K562 (cell line): ENCODE measurements around the gene PHF21A. TPM values are rescaled to one million over a fixed set of nuclear protein-coding genes. Genes with fewer than 3 reads are reported as not detected.

ENCODE experiments used
- BRD9 ChIP-seq: fragments of 450-650 bp; IDR thresholded peaks from 2 replicates; pipeline ENCODE4 v1.6.1; 2018; ENCODE audit warnings: low read depth; ENCODE audit not compliant: partially characterized antibody
- ETV5 ChIP-seq: sonication (generic); formaldehyde crosslinking; IDR thresholded peaks from 2 replicates; pipeline ENCODE4 v1.4.0; 2020; ENCODE audit warnings: low read depth, mild to moderate bottlenecking, missing genetic modification reagents
- JUN ChIP-seq, 2 experiments: sonication (generic) in 1 of 2; formaldehyde crosslinking in 1 of 2; IDR thresholded peaks; 2 replicates each; pipeline versions ENCODE4 v1.6.1 to v1.8.0; 2012 to 2022; ENCODE audit warnings: borderline replicate concordance in 2 of 2, mild to moderate bottlenecking in 2 of 2, improper control_type of control experiment in 1 of 2, low read depth in 1 of 2, low read length in 1 of 2, missing genetic modification reagents in 1 of 2
- MEF2D ChIP-seq: conservative IDR thresholded peaks from 2 replicates; pipeline ENCODE4 v1.6.1; 2016; ENCODE audit warnings: low read depth, missing genetic modification characterization, missing compliant biosample characterization
- MTF1 ChIP-seq: fragments of 250-450 bp; sonication (Bioruptor Pico); IDR thresholded peaks from 2 replicates; pipeline ENCODE4 v1.9.0; 2021; ENCODE audit warnings: moderate library complexity, mild to moderate bottlenecking, inconsistent platforms, borderline replicate concordance
- NCOR1 ChIP-seq: fragments of 450-650 bp; IDR thresholded peaks from 2 replicates; pipeline ENCODE4 v1.6.1; 2016; ENCODE audit warnings: mild to moderate bottlenecking, moderate library complexity
- POU5F1 ChIP-seq: fragments of 150-350 bp; IDR thresholded peaks from 2 replicates; pipeline ENCODE4 v1.6.1; 2014; ENCODE audit warnings: borderline replicate concordance, low read length, low read depth, mild to moderate bottlenecking; ENCODE audit not compliant: partially characterized antibody
- PTTG1 ChIP-seq: fragments of 450-650 bp; IDR thresholded peaks from 2 replicates; pipeline ENCODE4 v1.6.1; 2016; ENCODE audit warnings: low read depth, mild to moderate bottlenecking, missing genetic modification characterization, missing compliant biosample characterization
- RAD21 ChIP-seq, 2 experiments: fragments of 250-450 bp in 1 of 2; fragments of 450-650 bp in 1 of 2; sonication (Bioruptor Pico) in 1 of 2; formaldehyde crosslinking in 1 of 2; IDR thresholded peaks in 1 of 2; conservative IDR thresholded peaks in 1 of 2; 2 replicates each; pipeline versions ENCODE4 v1.4.0 to v1.8.0; 2020 to 2022; ENCODE audit warnings: mild to moderate bottlenecking in 2 of 2, moderate library complexity in 1 of 2
- RCOR1 ChIP-seq, 2 experiments: IDR thresholded peaks; 2 replicates each; pipeline ENCODE4 v1.6.1; 2012; ENCODE audit warnings: low read depth in 2 of 2, low read length in 2 of 2, borderline replicate concordance in 1 of 2, improper control_type of control experiment in 1 of 2
- SMARCA4 ChIP-seq: fragments of 450-650 bp; IDR thresholded peaks from 2 replicates; pipeline ENCODE4 v1.6.1; 2016
- ZNF354B ChIP-seq: fragments of 250-450 bp; sonication (Bioruptor Pico); IDR thresholded peaks from 2 replicates; pipeline ENCODE4 v1.4.0; 2020
- ZNF77 ChIP-seq: fragments of 250-450 bp; sonication (Bioruptor Pico); IDR thresholded peaks from 2 replicates; pipeline ENCODE4 v1.5.0; 2020
- polyA plus RNA-seq, 8 experiments: library from polyadenylated mRNA; depleted of rRNA in 4 of 8; stranded (reverse) in 5 of 8; unstranded in 3 of 8; fragments of >200 nt; fragmentation: Nextera tagmentation in 2 of 8; fragmentation: Illumina TruSeq in 1 of 8; extraction: Ambion mirVana in 2 of 8; extraction: Trizol in 1 of 8; gene quantifications; 2 replicates each; pipeline versions ENCODE4 v1.2.1 to v1.2.3, GENCODE V29; 2011 to 2014; ENCODE audit warnings: inconsistent platforms in 1 of 8, missing spikeins in 1 of 8
- total RNA-seq, 7 experiments: library from RNA; depleted of rRNA in 6 of 7; stranded (reverse); fragments of >200 nt in 6 of 7; fragmentation: Illumina TruSeq in 2 of 7; extraction: Trizol in 2 of 7; gene quantifications; 2 replicates each; pipeline versions ENCODE4 v1.2.1 to v1.2.3, GENCODE V29; 2011 to 2021; ENCODE audit warnings: low replicate concordance in 1 of 7
- TF ChIP-seq, protein P1 (sequence below), 2 experiments: fragments of 450-650 bp; IDR thresholded peaks; 2 replicates each; pipeline ENCODE4 v1.6.1; 2016; ENCODE audit warnings: mild to moderate bottlenecking in 2 of 2, borderline replicate concordance in 1 of 2, low read depth in 1 of 2, moderate library complexity in 1 of 2
- TF ChIP-seq, protein P2 (sequence below): sonication (generic); formaldehyde crosslinking; IDR thresholded peaks from 2 replicates; pipeline ENCODE4 v1.8.1; 2023; ENCODE audit warnings: mild to moderate bottlenecking, missing genetic modification reagents
- TF ChIP-seq, protein P3 (sequence below): fragments of 250-450 bp; sonication (Bioruptor Pico); IDR thresholded peaks from 2 replicates; pipeline ENCODE4 v1.8.0; 2021; ENCODE audit warnings: moderate library complexity, mild to moderate bottlenecking, inconsistent platforms

The PHF21A gene
- total and polyA plus RNA-seq, 9 of the 15 experiments (the other 6 are each of a cell fraction or from before 2014, with no cell fraction given), result 1.5 to 32.4 (median 10.7) TPM

DNA sequence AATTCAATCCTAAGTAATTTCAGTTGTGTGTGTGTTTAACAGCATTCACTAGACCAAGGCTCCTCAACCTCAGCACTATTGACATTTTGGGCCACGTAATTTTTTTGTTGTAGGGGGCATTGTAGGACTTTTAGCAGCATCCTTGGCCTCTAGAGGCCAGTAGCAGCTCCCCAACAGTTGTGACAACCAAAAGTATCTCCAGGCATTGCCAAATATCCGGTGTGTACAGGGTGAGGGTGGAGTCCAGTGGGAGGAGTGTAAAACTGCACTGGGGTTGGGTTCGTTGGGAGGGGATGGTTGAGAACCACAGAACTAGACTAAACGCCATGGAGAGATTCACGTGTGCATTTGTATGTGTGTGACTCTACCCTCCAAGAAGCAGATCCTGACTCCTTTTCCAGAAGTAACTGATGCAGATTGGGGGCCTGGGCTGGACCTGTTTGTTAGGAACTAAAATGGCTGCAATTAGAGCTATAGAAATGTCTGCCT lies 5.9 kb upstream of the PHF21A start (continued):
- TF ChIP-seq RCOR1 (IDR thresholded peaks at IDR 0.05; ENCODE audit: borderline replicate concordance in 1 of 2, low read depth in 2 of 2, low read length in 2 of 2) (peak in 1 of 2 experiments; percentile 90; a peak in 2 of 4 replicates), ETV5 (peak; percentile 96), ZNF77 (CRISPR knock-in tag) (no peak), POU5F1 (no peak), SMARCA4 (peak; percentile 52; the same call in 1 of the 2 replicates), MTF1 (CRISPR knock-in tag) (no peak), NCOR1 (peak; percentile 44), ZNF354B (CRISPR knock-in tag) (peak; percentile 100), RAD21 (CRISPR knock-in tag; conservative IDR thresholded peaks at IDR 0.05 in 1 of 2, IDR thresholded peaks at IDR 0.05 in 1 of 2) (peak; percentile 59 to 73), JUN (IDR thresholded peaks at IDR 0.05; ENCODE audit: borderline replicate concordance, low read depth, low read length) (0 out of 2 replicates have a peak, but pooled peaks have one; percentile 9), JUN (CRISPR knock-in tag; IDR thresholded peaks at IDR 0.05; ENCODE audit: borderline replicate concordance) (no peak), PTTG1 (tag) (no peak), MEF2D (tag) (0 out of 2 replicates have a peak, but pooled peaks have one; percentile 59), BRD9 (peak; percentile 76)
- TF ChIP-seq, protein P1, sequence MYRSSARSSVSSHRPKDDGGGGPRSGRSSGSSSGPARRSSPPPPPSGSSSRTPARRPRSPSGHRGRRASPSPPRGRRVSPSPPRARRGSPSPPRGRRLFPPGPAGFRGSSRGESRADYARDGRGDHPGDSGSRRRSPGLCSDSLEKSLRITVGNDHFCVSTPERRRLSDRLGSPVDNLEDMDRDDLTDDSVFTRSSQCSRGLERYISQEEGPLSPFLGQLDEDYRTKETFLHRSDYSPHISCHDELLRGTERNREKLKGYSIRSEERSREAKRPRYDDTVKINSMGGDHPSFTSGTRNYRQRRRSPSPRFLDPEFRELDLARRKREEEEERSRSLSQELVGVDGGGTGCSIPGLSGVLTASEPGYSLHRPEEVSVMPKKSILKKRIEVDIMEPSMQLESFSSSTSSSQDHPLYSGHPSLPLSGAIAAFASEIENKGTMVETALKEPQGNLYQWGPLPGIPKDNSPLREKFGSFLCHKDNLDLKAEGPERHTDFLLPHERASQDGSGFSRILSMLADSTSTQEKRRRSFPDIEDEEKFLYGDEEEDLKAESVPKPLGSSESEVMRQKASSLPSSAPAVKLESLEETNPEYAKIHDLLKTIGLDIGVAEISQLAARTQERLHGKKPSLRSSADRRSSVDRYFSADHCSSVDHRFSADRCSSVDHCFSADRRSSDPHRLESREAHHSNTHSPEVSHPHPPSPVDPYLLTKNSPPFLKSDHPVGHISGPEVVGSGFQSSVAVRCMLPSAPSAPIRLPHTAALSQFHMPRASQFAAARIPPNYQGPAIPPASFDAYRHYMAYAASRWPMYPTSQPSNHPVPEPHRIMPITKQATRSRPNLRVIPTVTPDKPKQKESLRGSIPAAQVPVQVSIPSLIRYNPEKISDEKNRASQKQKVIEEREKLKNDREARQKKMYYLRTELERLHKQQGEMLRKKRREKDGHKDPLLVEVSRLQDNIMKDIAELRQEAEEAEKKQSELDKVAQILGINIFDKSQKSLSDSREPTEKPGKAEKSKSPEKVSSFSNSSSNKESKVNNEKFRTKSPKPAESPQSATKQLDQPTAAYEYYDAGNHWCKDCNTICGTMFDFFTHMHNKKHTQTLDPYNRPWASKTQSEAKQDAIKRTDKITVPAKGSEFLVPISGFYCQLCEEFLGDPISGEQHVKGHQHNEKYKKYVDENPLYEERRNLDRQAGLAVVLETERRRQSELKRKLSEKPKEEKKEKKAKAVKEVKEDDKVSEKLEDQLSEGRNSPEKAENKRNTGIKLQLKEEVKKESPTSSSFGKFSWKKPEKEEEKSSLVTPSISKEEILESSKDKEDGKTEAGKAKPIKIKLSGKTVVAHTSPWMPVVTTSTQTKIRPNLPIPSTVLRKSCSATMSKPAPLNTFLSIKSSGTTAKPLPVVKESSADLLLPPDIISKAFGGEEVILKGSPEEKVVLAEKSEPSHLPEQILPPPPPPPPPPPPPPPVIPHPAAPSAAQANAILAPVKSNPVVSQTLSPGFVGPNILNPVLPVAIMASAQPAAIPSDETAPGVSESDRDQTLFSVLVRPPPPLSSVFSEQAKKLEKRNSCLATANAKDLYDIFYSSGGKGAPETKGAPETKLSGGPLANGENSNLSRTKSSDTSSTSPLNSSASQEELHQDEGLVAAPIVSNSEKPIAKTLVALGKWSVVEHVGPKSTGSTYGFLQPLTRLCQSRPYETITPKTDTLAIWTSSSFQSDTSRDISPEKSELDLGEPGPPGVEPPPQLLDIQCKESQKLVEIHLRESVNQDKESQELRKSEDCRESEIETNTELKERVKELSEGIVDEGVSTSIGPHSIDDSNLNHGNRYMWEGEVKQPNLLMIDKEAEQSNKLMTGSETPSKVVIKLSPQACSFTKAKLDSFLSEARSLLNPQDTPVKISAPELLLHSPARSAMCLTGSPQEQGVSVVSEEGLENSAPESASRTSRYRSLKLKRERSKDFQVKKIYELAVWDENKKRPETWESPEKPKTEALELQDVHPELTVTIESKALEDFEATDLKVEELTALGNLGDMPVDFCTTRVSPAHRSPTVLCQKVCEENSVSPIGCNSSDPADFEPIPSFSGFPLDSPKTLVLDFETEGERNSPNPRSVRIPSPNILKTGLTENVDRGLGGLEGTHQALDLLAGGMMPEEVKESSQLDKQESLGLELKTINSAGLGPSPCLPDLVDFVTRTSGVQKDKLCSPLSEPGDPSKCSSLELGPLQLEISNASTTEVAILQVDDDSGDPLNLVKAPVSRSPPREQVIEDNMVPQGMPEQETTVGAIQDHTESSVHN (IDR thresholded peaks at IDR 0.05; ENCODE audit: borderline replicate concordance in 1 of 2, low read depth in 1 of 2), result 0 out of 4 replicates have a peak, but pooled peaks of 1 of the 2 experiments have one; percentile 33
- TF ChIP-seq, protein P2, sequence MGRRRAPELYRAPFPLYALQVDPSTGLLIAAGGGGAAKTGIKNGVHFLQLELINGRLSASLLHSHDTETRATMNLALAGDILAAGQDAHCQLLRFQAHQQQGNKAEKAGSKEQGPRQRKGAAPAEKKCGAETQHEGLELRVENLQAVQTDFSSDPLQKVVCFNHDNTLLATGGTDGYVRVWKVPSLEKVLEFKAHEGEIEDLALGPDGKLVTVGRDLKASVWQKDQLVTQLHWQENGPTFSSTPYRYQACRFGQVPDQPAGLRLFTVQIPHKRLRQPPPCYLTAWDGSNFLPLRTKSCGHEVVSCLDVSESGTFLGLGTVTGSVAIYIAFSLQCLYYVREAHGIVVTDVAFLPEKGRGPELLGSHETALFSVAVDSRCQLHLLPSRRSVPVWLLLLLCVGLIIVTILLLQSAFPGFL (CRISPR knock-in tag), result no peak
- TF ChIP-seq, protein P3, sequence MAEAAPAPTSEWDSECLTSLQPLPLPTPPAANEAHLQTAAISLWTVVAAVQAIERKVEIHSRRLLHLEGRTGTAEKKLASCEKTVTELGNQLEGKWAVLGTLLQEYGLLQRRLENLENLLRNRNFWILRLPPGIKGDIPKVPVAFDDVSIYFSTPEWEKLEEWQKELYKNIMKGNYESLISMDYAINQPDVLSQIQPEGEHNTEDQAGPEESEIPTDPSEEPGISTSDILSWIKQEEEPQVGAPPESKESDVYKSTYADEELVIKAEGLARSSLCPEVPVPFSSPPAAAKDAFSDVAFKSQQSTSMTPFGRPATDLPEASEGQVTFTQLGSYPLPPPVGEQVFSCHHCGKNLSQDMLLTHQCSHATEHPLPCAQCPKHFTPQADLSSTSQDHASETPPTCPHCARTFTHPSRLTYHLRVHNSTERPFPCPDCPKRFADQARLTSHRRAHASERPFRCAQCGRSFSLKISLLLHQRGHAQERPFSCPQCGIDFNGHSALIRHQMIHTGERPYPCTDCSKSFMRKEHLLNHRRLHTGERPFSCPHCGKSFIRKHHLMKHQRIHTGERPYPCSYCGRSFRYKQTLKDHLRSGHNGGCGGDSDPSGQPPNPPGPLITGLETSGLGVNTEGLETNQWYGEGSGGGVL (CRISPR knock-in tag), result no peak
